ENCODE measurements around the gene NAV3. TPM values are rescaled to one million over a fixed set of nuclear protein-coding genes. Genes with fewer than 3 reads are reported as not detected.

NAV3 gene
- total and polyA plus RNA-seq, 2 of the 4 experiments (the other 2 are of a cell fraction), result 25.5 to 106 TPM

- DNase-seq (no peak), ATAC-seq (ENCODE audit: low read depth) (no peak)
- H3K4ac ChIP-seq (ENCODE audit: low read depth, low read length), result no peak overlapping the region
- no peak overlapping the region for H3K18ac ChIP-seq (ENCODE audit: low read depth, low read length)
- H3K56ac ChIP-seq (ENCODE audit: extremely low read depth, insufficient read depth, low read length), result no peak overlapping the region
- ChIA-PET POLR2A (ENCODE audit: unreplicated experiment) (no interaction called here), CTCF (no interaction called here)
- H2BK120ac ChIP-seq (ENCODE audit: low read depth, low read length), result no peak overlapping the region
- no CpG with 5 or more reads among the region's 2 CpGs for WGBS, 2 experiments (ENCODE audit: extremely low coverage in 2 of 2, insufficient read length in 1 of 2)
- intact Hi-C loops (cut with micrococcal nuclease) (no loop called here), in situ Hi-C loops (cut with MboI; ENCODE audit: low sequenced_read_pairs) (no loop called here), dilution Hi-C loops (cut with HindIII; ENCODE audit: low sequenced_read_pairs, unreplicated experiment) (no loop called here)
- no peak overlapping the region for H2AFZ ChIP-seq (replicated peaks; ENCODE audit: low read length, poor library complexity)
- H3K9me1 ChIP-seq (ENCODE audit: insufficient read depth, low read length), result no peaks in the 10 kb centered on the region
- no peak overlapping the region for H2AK9ac ChIP-seq (replicated peaks; ENCODE audit: low read depth, low read length, poor library complexity)
- no peak overlapping the region for H4K91ac ChIP-seq (ENCODE audit: insufficient read depth, low read depth, low read length)
- no peak overlapping the region for H2BK20ac ChIP-seq (ENCODE audit: low read depth, low read length)
- no peak overlapping the region for H3K23ac ChIP-seq (ENCODE audit: low read depth, low read length)
- no peak overlapping the region for H2BK15ac ChIP-seq (ENCODE audit: low read depth, low read length)
- no peaks in the 10 kb centered on the region for H3K27me3 ChIP-seq (ENCODE audit: control insufficient read depth, insufficient read depth, low read length)
- no peak overlapping the region for H3K4me3 ChIP-seq (ENCODE audit: insufficient read depth, low read depth, low read length)
- H4K8ac ChIP-seq (ENCODE audit: low read depth in 2 of 2, low read length in 2 of 2), result no peak overlapping the region
- no peaks in the 10 kb centered on the region for H4K20me1 ChIP-seq (ENCODE audit: insufficient read depth, low read length)
- no peaks in the 10 kb centered on the region for H3K36me3 ChIP-seq (ENCODE audit: control insufficient read depth, insufficient read depth, low read length)
- H3K27ac ChIP-seq (ENCODE audit: insufficient read depth, low read length), result no peak overlapping the region
- H3K9me3 ChIP-seq (ENCODE audit: control insufficient read depth, insufficient read depth, low read length), result no peaks in the 10 kb centered on the region
- BruUV-seq (replicated peaks), result no TSS peak
- no peak overlapping the region for H3K14ac ChIP-seq (replicated peaks; ENCODE audit: low read depth, low read length)
- TF ChIP-seq POLR2A (IDR thresholded peaks at IDR 0.05; ENCODE audit: low read depth, low read length) (no peak), RFX5 (IDR thresholded peaks at IDR 0.05; ENCODE audit: low read depth, low read length) (no peak), NFE2L2 (IDR thresholded peaks at IDR 0.05; ENCODE audit: low read depth, low read length) (no peak), CHD1 (IDR thresholded peaks at IDR 0.05; ENCODE audit: low read depth, low read length) (no peak), SMC3 (IDR thresholded peaks at IDR 0.05; ENCODE audit: low read depth, low read length) (no peak), MAZ (IDR thresholded peaks at IDR 0.05; ENCODE audit: borderline replicate concordance, low read depth, low read length) (no peak), FOS (IDR thresholded peaks at IDR 0.05; ENCODE audit: low read depth, low read length) (no peak), RAD21 (IDR thresholded peaks at IDR 0.05; ENCODE audit: low read length) (no peak), CTCF (conservative IDR thresholded peaks at IDR 0.05; ENCODE audit: low read depth, low read length) (no peak), ELK1 (IDR thresholded peaks at IDR 0.05; ENCODE audit: borderline replicate concordance, low read depth, low read length) (no peak), MXI1 (IDR thresholded peaks at IDR 0.05; ENCODE audit: borderline replicate concordance, low read depth, low read length) (no peak), MAFK (IDR thresholded peaks at IDR 0.05; ENCODE audit: low read depth, low read length) (no peak), BHLHE40 (IDR thresholded peaks at IDR 0.05; ENCODE audit: low read depth, low read length) (no peak), CEBPB (IDR thresholded peaks at IDR 0.05; ENCODE audit: low read depth, low read length) (no peak), RCOR1 (IDR thresholded peaks at IDR 0.05; ENCODE audit: insufficient replicate concordance, low read length) (no peak), USF2 (IDR thresholded peaks at IDR 0.05; ENCODE audit: low read depth, low read length) (no peak)
- no peak overlapping the region for H3K9ac ChIP-seq (ENCODE audit: low read depth, low read length)
- H2BK5ac ChIP-seq (ENCODE audit: low read depth, low read length, poor library complexity, severe bottlenecking), result no peak overlapping the region
- H3K79me1 ChIP-seq (ENCODE audit: low read depth in 1 of 2, low read length in 2 of 2), result no peaks in the 10 kb centered on the region
- H3K4me1 ChIP-seq (ENCODE audit: control insufficient read depth, insufficient read depth, low read length), result no peaks in the 10 kb centered on the region
- no peak overlapping the region for H4K5ac ChIP-seq (ENCODE audit: low read depth, low read length)
- no peak overlapping the region for H3K4me2 ChIP-seq (ENCODE audit: low read depth, low read length)
- no peak overlapping the region for H2AK5ac ChIP-seq (ENCODE audit: low read depth, low read length)
Measured at GRCh38 chr12:77813558-77813957, 17.1 kb upstream of the NAV3 start.

Measured in IMR-90 (cell line).